Calu3 (cell line): ENCODE measurements around the gene MPI. TPM values are rescaled to one million over a fixed set of nuclear protein-coding genes. Genes with fewer than 3 reads are reported as not detected.

Experiments used
- Bru-seq: library from RNA; stranded (reverse); fragments of 400-500 nt; gene quantifications from one replicate; lab custom pipeline; 2021; lab: Mats Ljungman, UMichigan
- BruChase-seq, 2 experiments: library from RNA; stranded (reverse); fragments of 400-500 nt; gene quantifications; one replicate each; lab custom pipeline; 2021; lab: Mats Ljungman, UMichigan
- BruUV-seq: library from RNA; stranded (reverse); fragments of 400-500 nt; replicated peaks from 2 replicates; lab custom pipeline; 2021; lab: Mats Ljungman, UMichigan
- CTCF ChIA-PET: fragments of 300-600 bp; sonication (Branson Sonifier 250); formaldehyde crosslinking; loops from one replicate; lab custom pipeline; 2022; ENCODE audit warnings: antibody characterized with exemption; lab: Charles Lee
- DNase-seq: peaks from one replicate; pipeline ENCODE4 v3.0.0; 2022
- H3K27ac Mint-ChIP-seq: one replicate; pipeline ENCODE4 v1.8.0; 2022; ENCODE audit warnings: mixed read lengths; ENCODE audit not compliant: unreplicated experiment
- H3K27me3 Mint-ChIP-seq: one replicate; pipeline ENCODE4 v1.8.0; 2022; ENCODE audit warnings: mixed read lengths; ENCODE audit not compliant: unreplicated experiment
- H3K36me3 Mint-ChIP-seq: one replicate; pipeline ENCODE4 v1.8.0; 2022; ENCODE audit warnings: mild to moderate bottlenecking, moderate library complexity, mixed read lengths; ENCODE audit not compliant: insufficient read depth, unreplicated experiment
- H3K4me1 Mint-ChIP-seq: one replicate; pipeline ENCODE4 v1.8.0; 2022; ENCODE audit warnings: mild to moderate bottlenecking, low read depth, mixed read lengths; ENCODE audit not compliant: unreplicated experiment
- H3K4me3 Mint-ChIP-seq: one replicate; pipeline ENCODE4 v1.8.0; 2022; ENCODE audit warnings: mild to moderate bottlenecking, low read depth, moderate library complexity, mixed read lengths; ENCODE audit not compliant: unreplicated experiment
- H3K9me3 Mint-ChIP-seq: one replicate; pipeline ENCODE4 v1.8.0; 2022; ENCODE audit warnings: low read depth, mixed read lengths; ENCODE audit not compliant: unreplicated experiment
- intact Hi-C: fragments of 100-400 bp; cut with micrococcal nuclease; formaldehyde crosslinking; loops from one replicate; pipeline ENCODE4 v1.10.0; 2022; ENCODE audit not compliant: unreplicated experiment
- long read RNA-seq: library from polyadenylated mRNA; stranded (forward); transcript quantifications from one replicate; pipeline ENCODE4 v2.0.0, GENCODE V29; 2022
- total RNA-seq: library from RNA; stranded (reverse); gene quantifications from 2 replicates; pipeline ENCODE4 v1.2.3, GENCODE V29; 2022
- TF ChIP-seq, protein P1 (sequence below): fragments of 200-600 bp; IDR thresholded peaks from one replicate; pipeline ENCODE4 v1.8.0; 2022; ENCODE audit warnings: antibody characterized with exemption; ENCODE audit not compliant: unreplicated experiment

Gene MPI, protein sequence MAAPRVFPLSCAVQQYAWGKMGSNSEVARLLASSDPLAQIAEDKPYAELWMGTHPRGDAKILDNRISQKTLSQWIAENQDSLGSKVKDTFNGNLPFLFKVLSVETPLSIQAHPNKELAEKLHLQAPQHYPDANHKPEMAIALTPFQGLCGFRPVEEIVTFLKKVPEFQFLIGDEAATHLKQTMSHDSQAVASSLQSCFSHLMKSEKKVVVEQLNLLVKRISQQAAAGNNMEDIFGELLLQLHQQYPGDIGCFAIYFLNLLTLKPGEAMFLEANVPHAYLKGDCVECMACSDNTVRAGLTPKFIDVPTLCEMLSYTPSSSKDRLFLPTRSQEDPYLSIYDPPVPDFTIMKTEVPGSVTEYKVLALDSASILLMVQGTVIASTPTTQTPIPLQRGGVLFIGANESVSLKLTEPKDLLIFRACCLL
- total RNA-seq, result 63.3 and 76.1 TPM in 2 replicates
- Bru-seq, nascent RNA, result percentile 62 among the genes with signal in this experiment
- percentile 72 among the genes with signal in this experiment for BruChase-seq, experiment 1, labeled RNA remaining after a 6-hour chase
- percentile 69 among the genes with signal in this experiment for BruChase-seq, experiment 2, labeled RNA remaining after a 2-hour chase
- long read RNA-seq, full-length matches to known transcripts, result 36 of 51 reads
- long read RNA-seq, partial matches to known transcripts, result 6 of 51 reads
- long read RNA-seq, other reads (novel, unspliced or antisense), result 9 of 51 reads

DNA sequence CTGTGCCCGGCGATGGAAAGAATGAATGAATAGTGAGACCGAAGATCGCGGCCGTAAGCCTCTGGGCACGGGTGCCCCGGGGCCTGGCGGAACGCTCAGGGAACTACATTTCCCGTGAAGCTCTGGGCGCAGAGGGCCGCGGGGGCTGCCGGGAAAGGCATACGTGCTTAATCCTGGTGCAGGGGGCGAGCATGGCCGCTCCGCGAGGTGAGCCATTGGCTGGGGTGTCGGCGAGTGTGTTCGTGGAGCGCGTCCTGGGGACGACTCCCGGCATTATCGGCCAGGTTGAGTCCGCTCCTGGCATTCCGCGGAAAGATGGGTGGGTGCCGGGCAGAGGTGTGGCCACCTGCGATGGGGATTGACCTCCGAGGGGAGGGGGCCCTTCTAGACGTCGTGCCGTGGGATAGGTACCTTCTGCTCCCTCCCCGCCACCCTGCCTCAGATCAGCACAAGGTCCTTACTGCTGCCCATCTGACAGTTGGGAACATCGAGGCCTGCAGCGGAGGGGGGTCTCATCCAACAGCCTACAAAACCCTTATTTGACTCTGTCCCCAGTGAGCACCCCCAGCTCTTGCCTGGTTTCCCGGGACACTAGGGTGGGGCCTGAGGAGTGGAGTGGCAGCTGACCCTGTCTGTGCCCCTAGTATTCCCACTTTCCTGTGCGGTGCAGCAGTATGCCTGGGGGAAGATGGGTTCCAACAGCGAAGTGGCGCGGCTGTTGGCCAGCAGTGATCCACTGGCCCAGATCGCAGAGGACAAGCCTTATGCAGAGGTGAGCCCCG lies at the start of gene MPI:
MPI (plus strand) TSS at position 160 of the 782 bp plus-strand sequence; CDS start at position 192, 32 bp downstream.
- no TSS peak for BruUV-seq
- TF ChIP-seq, protein P1, sequence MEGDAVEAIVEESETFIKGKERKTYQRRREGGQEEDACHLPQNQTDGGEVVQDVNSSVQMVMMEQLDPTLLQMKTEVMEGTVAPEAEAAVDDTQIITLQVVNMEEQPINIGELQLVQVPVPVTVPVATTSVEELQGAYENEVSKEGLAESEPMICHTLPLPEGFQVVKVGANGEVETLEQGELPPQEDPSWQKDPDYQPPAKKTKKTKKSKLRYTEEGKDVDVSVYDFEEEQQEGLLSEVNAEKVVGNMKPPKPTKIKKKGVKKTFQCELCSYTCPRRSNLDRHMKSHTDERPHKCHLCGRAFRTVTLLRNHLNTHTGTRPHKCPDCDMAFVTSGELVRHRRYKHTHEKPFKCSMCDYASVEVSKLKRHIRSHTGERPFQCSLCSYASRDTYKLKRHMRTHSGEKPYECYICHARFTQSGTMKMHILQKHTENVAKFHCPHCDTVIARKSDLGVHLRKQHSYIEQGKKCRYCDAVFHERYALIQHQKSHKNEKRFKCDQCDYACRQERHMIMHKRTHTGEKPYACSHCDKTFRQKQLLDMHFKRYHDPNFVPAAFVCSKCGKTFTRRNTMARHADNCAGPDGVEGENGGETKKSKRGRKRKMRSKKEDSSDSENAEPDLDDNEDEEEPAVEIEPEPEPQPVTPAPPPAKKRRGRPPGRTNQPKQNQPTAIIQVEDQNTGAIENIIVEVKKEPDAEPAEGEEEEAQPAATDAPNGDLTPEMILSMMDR, result peak; percentile 29
- intact Hi-C loops, result no loop called here
- Mint-ChIP-seq H3K4me1 (peaks cover 48% of the 10 kb centered on the region), H3K9me3 (no peaks in the 10 kb centered on the region), H3K27ac (peak within 1 kb of the TSS; percentile 57), H3K27me3 (no peaks in the 10 kb centered on the region), H3K36me3 (peaks cover 39% of the 10 kb centered on the region), H3K4me3 (peak within 1 kb of the TSS; percentile 84)
- DNase-seq, result peak; percentile 91
- CTCF ChIA-PET, result interaction anchor here (0.6 to 1.1 kb wide), 6 partner anchors 10 to 181 kb away, joined by 3 to 9 read pairs (median 4); partner anchors contain the start of gene FAM219B

DNA sequence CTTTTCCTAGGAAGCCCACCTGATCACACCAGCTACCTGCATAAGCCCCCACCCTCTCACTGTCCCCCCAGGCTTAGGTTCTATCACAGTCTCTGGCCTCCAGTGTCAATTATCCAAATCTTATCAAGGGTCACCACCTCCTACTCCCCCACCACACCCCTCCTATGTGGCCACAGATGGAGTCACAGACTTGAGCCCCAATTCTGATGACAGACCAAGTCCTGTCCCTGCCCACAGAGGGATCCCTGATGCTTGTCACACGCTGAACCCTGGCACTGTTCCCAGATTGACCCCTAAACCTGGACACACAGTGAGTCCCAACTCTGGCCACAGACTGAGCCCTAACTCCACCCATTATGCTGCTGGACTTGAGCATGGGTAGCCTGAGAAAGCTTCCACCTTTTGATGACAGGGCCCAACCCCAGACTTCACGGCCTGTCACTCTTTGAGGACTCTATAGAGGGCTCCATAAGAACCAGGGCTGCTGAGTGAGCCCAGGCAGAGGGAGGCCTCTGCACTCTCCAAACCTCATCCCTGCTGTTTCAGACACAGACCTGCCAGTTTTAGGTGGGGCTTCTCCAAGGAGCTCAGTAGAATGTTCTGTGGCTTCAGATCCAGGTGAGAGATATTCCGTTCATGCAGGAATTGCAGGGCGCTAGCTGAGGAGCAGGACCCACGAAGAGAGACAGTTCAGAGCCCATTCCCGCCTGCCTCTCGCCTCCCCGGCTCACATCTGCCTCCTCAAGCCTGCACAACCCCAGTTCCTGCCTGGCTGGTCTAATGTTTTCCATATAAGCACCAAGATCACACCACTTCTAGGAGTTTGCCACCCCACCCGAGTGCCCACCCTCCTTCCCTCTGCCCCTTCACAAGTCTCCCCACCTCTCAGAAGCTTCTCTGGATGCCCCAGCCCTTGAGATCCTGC lies 48.7 kb upstream of the MPI start:
- Mint-ChIP-seq H3K27ac (no peak overlapping the region), H3K9me3 (no peaks in the 10 kb centered on the region), H3K4me3 (peak overlapping the region; percentile 80), H3K27me3 (no peaks in the 10 kb centered on the region), H3K36me3 (peaks cover 39% of the 10 kb centered on the region), H3K4me1 (no peaks in the 10 kb centered on the region)
- BruUV-seq, result no TSS peak
- no peak for DNase-seq
- CTCF ChIA-PET, result interaction anchor here (0.5 to 0.9 kb wide), 3 partner anchors 10 to 38 kb away, joined by 3 to 5 read pairs (median 4); no protein-coding TSS in a partner anchor
- TF ChIP-seq, protein P1, result no peak
- intact Hi-C loops, result no loop called here

DNA sequence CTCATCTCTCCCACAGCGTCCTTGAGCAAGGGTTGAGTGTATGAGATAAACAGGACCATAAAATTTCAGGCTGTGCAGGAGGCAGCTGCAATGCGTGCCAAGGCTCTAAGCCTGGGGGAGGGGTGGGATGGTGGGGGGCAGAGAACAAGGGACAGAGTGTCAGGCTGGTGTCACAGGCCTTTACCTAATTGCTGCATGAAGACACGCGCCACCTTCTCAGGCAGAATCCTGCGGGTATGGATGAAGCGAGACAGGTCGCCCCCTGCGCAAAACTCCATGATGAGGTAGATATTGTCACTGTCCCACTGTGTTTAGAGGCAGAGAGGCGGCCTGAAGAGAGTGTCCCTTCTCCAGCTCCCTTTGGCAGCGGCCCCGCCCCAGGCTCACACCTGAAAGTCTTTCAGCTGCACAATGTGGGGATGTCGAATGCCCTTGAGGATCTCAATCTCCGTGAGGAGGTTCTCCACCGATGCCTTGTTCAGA lies 47.9 kb upstream of the MPI start:
- Mint-ChIP-seq H3K36me3 (peaks cover 46% of the 10 kb centered on the region), H3K27ac (peak overlapping the region; percentile 52), H3K4me3 (peak overlapping the region; percentile 80), H3K9me3 (no peaks in the 10 kb centered on the region), H3K27me3 (no peaks in the 10 kb centered on the region), H3K4me1 (no peaks in the 10 kb centered on the region)
- TF ChIP-seq, protein P1, result no peak
- DNase-seq, result no peak
- CTCF ChIA-PET, result interaction anchor here (0.5 to 1.9 kb wide), 5 partner anchors 15 to 73 kb away, joined by 3 to 9 read pairs (median 4); no protein-coding TSS in a partner anchor
- BruUV-seq, result TSS peak; percentile 16
- intact Hi-C loops, result no loop called here
